Measurements from ENCODE around the gene PRRC2B.

GRCh38 chr9:131482343-131483006 is 88.6 kb downstream of the PRRC2B start:
- TF ChIP-seq CTCF (IDR thresholded peaks at IDR 0.05; ENCODE audit: poor library complexity) = no peak
- no peak for TF ChIP-seq EZH2 (IDR thresholded peaks at IDR 0.05; ENCODE audit: borderline replicate concordance)
- no peak for TF ChIP-seq EZH2phosphoT487 (IDR thresholded peaks at IDR 0.05; ENCODE audit: low read depth, severe bottlenecking, unreplicated experiment)
